Gastroesophageal sphincter (tissue), 4 donors: ENCODE data around the gene THOC6. TPM values are rescaled to one million over a fixed set of nuclear protein-coding genes. Genes with fewer than 3 reads are reported as not detected.

Experiments
- ATAC-seq: fragments of 150-250 bp; one replicate; pipeline ENCODE4 v1.9.1; 2016; ENCODE audit warnings: mild to moderate bottlenecking, moderate library complexity
- H3K27ac ChIP-seq, 4 donors: fragments of 200-600 bp; sonication (generic) in 3 of 4; 1 replicate in 3 of 4; 2 replicates in 1 of 4; pipeline ENCODE4 v1.5.1; 2016 to 2019
- H3K27me3 ChIP-seq: fragments of 200-600 bp; sonication (generic); one replicate; pipeline ENCODE4 v1.5.1; 2019
- H3K36me3 ChIP-seq, 2 donors: fragments of 200-600 bp; sonication (generic); one replicate each; pipeline ENCODE4 v1.5.1; 2019; ENCODE audit warnings: control low read depth in 1 of 2
- H3K4me1 ChIP-seq, 3 donors: fragments of 200-600 bp; sonication (generic); 1 replicate in 2 of 3; 2 replicates in 1 of 3; pipeline ENCODE4 v1.5.1; 2016 to 2019; ENCODE audit warnings: control low read depth in 2 of 3
- H3K4me3 ChIP-seq, 2 donors: fragments of 200-600 bp; sonication (generic); one replicate each; pipeline ENCODE4 v1.5.1; 2019; ENCODE audit warnings: mild to moderate bottlenecking in 1 of 2, moderate library complexity in 1 of 2
- H3K9me3 ChIP-seq, 3 donors: fragments of 200-600 bp; sonication (generic); one replicate each; pipeline ENCODE4 v1.5.1; 2017 to 2019; ENCODE audit warnings: control low read depth in 2 of 3
- EP300 ChIP-seq: sonication (generic); formaldehyde crosslinking; IDR thresholded peaks from one replicate; pipeline ENCODE4 v1.6.1; 2017; ENCODE audit warnings: antibody characterized with exemption, mild to moderate bottlenecking
- POLR2A ChIP-seq, 2 donors: fragments of 450-650 bp; IDR thresholded peaks; one replicate each; pipeline ENCODE4 v1.6.1; 2017; ENCODE audit warnings: antibody characterized with exemption in 2 of 2, mild to moderate bottlenecking in 2 of 2, moderate library complexity in 1 of 2
- POLR2AphosphoS5 ChIP-seq: sonication (generic); formaldehyde crosslinking; IDR thresholded peaks from one replicate; pipeline ENCODE4 v1.6.1; 2017; ENCODE audit warnings: antibody characterized with exemption
- WGBS, 2 donors: methylation state at CpG; one replicate each; pipeline ENCODE4 v1.1.5; 2018; ENCODE audit warnings: low coverage in 1 of 2; 5-methylcytosine and 5-hydroxymethylcytosine counted together
- total RNA-seq, 4 donors: library from RNA; depleted of rRNA; stranded (reverse); fragments of >200 nt; gene quantifications; one replicate each; pipeline ENCODE4 v1.1.0, GENCODE V29; 2016
- TF ChIP-seq, protein P1 (sequence below), 4 experiments: fragments of 200-600 bp in 2 of 4; fragments of 450-650 bp in 2 of 4; sonication (generic) in 1 of 4; IDR thresholded peaks; one replicate each; pipeline ENCODE4 v1.5.1; 2017 to 2019; ENCODE audit warnings: antibody characterized with exemption in 4 of 4, mild to moderate bottlenecking in 2 of 4, moderate library complexity in 2 of 4

The THOC6 gene
- total RNA-seq, 4 donors from 2014 or later, result 17.6 to 28.2 (median 25.0) TPM

DNA sequence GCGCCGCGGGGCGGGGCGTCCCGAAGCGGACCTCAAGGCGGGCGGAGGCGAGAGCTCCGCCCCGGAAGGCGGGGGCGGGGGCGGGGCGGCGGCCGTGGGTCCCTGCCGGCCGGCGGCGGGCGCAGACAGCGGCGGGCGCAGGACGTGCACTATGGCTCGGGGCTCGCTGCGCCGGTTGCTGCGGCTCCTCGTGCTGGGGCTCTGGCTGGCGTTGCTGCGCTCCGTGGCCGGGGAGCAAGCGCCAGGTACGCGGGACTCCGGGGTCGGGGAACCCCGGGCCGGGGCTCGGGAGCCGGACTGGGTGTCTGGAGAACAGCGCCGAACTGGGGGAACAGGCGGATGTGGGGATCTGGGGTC, 3.6 kb upstream of the THOC6 start, which contains the start of gene TNFRSF12A:
TSS of gene TNFRSF12A (plus strand) at position 122 of the 357 bp plus-strand sequence. CDS start at position 152, 30 bp downstream.
- TF ChIP-seq EP300 (no peak), POLR2A (IDR thresholded peaks at IDR 0.05) (peak; percentile 83 to 95), POLR2AphosphoS5 (peak; percentile 95)
- TF ChIP-seq, protein P1, sequence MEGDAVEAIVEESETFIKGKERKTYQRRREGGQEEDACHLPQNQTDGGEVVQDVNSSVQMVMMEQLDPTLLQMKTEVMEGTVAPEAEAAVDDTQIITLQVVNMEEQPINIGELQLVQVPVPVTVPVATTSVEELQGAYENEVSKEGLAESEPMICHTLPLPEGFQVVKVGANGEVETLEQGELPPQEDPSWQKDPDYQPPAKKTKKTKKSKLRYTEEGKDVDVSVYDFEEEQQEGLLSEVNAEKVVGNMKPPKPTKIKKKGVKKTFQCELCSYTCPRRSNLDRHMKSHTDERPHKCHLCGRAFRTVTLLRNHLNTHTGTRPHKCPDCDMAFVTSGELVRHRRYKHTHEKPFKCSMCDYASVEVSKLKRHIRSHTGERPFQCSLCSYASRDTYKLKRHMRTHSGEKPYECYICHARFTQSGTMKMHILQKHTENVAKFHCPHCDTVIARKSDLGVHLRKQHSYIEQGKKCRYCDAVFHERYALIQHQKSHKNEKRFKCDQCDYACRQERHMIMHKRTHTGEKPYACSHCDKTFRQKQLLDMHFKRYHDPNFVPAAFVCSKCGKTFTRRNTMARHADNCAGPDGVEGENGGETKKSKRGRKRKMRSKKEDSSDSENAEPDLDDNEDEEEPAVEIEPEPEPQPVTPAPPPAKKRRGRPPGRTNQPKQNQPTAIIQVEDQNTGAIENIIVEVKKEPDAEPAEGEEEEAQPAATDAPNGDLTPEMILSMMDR (IDR thresholded peaks at IDR 0.05), result peak in 3 of 4 experiments; percentile 29 to 43 (median 33)
- 0% methylated on average over 2 of the region's 49 CpGs; no CpG with 5 or more reads in 1 of the 2 donors for WGBS, 2 donors
- H3K9me3 ChIP-seq, result no peaks in the 10 kb centered on the region
- H3K4me3 ChIP-seq, result peak within 1 kb of the TSS; percentile 60 to 73
- peaks cover 39% of the 10 kb centered on the region for H3K27me3 ChIP-seq
- no peaks in the 10 kb centered on the region for H3K36me3 ChIP-seq
- peak; percentile 42 for ATAC-seq
- peaks cover 0 to 67% (median 25%) of the 10 kb centered on the region in 3 donors for H3K4me1 ChIP-seq
- H3K27ac ChIP-seq, result peak within 1 kb of the TSS; percentile 93 to 97 (median 96)

DNA sequence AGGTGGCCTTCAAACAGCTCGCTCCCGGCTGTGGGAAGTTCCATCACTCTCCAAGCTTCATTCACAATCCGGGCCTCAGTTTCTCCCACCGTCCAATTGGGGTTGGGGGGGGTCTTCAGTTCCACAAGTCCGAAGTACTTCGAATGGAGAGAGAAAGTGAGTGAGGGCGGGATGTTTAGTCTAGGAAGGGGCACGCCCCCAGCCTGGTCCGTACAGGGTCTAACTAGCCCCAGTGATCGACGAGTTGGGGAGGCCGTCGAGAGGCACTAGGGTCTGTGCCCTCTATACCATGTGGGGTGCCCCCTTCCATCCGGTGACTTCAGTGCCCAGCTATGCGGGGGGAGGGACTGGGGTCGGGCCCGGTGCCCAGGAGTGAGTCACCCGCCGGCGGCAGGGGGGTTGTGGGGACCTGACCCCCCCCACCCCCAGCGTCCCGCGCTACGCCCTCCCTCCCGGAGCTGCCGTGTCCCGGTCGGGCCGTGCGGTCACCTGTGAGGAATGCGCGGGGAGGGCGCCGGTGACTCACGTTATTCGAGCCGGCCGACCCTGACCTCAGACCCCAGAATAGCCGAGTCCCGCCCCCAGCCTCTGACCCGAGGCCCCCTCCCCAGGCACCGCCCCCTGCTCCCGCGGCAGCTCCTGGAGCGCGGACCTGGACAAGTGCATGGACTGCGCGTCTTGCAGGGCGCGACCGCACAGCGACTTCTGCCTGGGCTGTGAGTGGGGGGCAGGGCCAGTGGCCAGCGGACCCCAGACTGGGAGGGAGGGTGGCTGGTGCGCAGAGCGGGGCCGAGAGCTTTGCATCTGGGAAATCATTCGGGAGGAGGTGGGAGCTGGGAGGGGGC, 3.0 kb upstream of the THOC6 start:
- H3K27me3 ChIP-seq, result peaks cover 33% of the 10 kb centered on the region
- WGBS, 2 donors, result 0% methylated on average over 1 of the region's 57 CpGs
- H3K4me3 ChIP-seq, result peak overlapping the region; percentile 60 to 73
- H3K27ac ChIP-seq, result peak overlapping the region; percentile 93 to 97 (median 96)
- H3K9me3 ChIP-seq, result no peaks in the 10 kb centered on the region
- peaks cover 0 to 5% of the 10 kb centered on the region in 2 donors for H3K36me3 ChIP-seq
- peak; percentile 97 for TF ChIP-seq POLR2AphosphoS5
- TF ChIP-seq, protein P1 (IDR thresholded peaks at IDR 0.05), result no peak
- H3K4me1 ChIP-seq, result peaks cover 0 to 69% (median 25%) of the 10 kb centered on the region in 3 donors
- peak; percentile 60 for ATAC-seq

DNA sequence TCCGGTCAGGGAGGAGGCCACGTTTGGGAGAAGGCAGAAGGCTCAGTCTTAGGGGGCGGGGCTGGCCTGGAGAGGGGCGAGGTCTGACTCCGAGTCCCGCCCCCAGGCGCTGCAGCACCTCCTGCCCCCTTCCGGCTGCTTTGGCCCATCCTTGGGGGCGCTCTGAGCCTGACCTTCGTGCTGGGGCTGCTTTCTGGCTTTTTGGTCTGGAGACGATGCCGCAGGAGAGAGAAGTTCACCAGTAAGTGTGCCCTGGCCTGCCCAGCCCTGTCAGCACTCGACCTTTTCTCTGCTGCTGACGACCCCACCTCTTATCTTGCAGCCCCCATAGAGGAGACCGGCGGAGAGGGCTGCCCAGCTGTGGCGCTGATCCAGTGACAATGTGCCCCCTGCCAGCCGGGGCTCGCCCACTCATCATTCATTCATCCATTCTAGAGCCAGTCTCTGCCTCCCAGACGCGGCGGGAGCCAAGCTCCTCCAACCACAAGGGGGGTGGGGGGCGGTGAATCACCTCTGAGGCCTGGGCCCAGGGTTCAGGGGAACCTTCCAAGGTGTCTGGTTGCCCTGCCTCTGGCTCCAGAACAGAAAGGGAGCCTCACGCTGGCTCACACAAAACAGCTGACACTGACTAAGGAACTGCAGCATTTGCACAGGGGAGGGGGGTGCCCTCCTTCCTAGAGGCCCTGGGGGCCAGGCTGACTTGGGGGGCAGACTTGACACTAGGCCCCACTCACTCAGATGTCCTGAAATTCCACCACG, 2.2 kb upstream of the THOC6 start:
- H3K4me1 ChIP-seq, result peaks cover 0 to 69% (median 25%) of the 10 kb centered on the region in 3 donors
- H3K4me3 ChIP-seq, result peak overlapping the region; percentile 60 to 73
- TF ChIP-seq, protein P1 (IDR thresholded peaks at IDR 0.05), result peak in 3 of 4 experiments; percentile 29 to 59 (median 42)
- TF ChIP-seq EP300 (no peak), POLR2AphosphoS5 (peak; percentile 43)
- peaks cover 29% of the 10 kb centered on the region for H3K27me3 ChIP-seq
- no peaks in the 10 kb centered on the region for H3K9me3 ChIP-seq
- peak; percentile 32 for ATAC-seq
- peaks cover 0 to 13% of the 10 kb centered on the region in 2 donors for H3K36me3 ChIP-seq
- peak overlapping the region; percentile 93 to 97 (median 96) for H3K27ac ChIP-seq
- WGBS, 2 donors, result 10% methylated on average over 4 of the region's 25 CpGs; no CpG with 5 or more reads in 1 of the 2 donors

DNA sequence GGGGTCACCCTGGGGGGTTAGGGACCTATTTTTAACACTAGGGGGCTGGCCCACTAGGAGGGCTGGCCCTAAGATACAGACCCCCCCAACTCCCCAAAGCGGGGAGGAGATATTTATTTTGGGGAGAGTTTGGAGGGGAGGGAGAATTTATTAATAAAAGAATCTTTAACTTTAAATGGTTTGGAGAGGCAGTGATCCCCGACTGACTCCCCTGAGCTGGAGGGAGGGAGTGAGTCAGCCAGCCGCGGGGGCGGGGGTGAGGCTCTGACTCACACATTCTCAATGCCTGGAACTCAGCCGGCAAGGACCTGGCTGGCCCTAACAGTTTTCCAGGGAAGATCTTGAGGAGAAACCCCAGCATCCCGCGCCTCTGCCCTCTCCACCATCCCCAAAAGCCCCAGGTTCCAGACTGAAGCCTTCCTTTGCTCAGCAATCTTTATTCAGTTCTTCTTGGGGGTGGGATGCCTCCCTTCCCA, 1.6 kb upstream of the THOC6 start:
- 4 to 20% methylated on average over 1 to 7 of the region's 8 CpGs for WGBS, 2 donors
- ATAC-seq, result peak; percentile 66
- peak overlapping the region in 1 of 2 donors; percentile 81 for H3K4me3 ChIP-seq
- peaks cover 0 to 69% (median 25%) of the 10 kb centered on the region in 3 donors for H3K4me1 ChIP-seq
- H3K9me3 ChIP-seq, result no peaks in the 10 kb centered on the region
- TF ChIP-seq EP300 (no peak), POLR2AphosphoS5 (peak; percentile 92)
- TF ChIP-seq, protein P1 (IDR thresholded peaks at IDR 0.05), result no peak
- peaks cover 23% of the 10 kb centered on the region for H3K27me3 ChIP-seq
- H3K36me3 ChIP-seq, result peaks cover 0 to 20% of the 10 kb centered on the region in 2 donors
- peak overlapping the region; percentile 93 to 97 (median 96) for H3K27ac ChIP-seq
